ENCODE measurements around the gene PHACTR1. TPM values are rescaled to one million over a fixed set of nuclear protein-coding genes. Genes with fewer than 3 reads are reported as not detected.

PHACTR1 gene
- total RNA-seq, 1 experiment from 2014 or later = 15.5 TPM

- Mint-ChIP-seq H3K36me3 (no peaks in the 10 kb centered on the region; the same call in 1 of the 2 replicates), H3K9me3 (peaks cover 1% of the 10 kb centered on the region; the same call in 1 of the 2 replicates), H3K4me3 (no peak overlapping the region), H3K27me3 (ENCODE audit: low read depth) (no peaks in the 10 kb centered on the region), H3K27ac (no peak overlapping the region; the same call in 1 of the 2 replicates), H3K4me1 (peaks cover 5% of the 10 kb centered on the region)
- CTCF ChIA-PET = no interaction called here
- no peak for ATAC-seq
- TF ChIP-seq TCF7 (CRISPR knock-in tag; IDR thresholded peaks at IDR 0.05; ENCODE audit: low read depth) (no peak), ATF1 (CRISPR knock-in tag; IDR thresholded peaks at IDR 0.05) (no peak), GABPB1 (CRISPR knock-in tag; IDR thresholded peaks at IDR 0.05) (no peak), CREB1 (CRISPR knock-in tag; IDR thresholded peaks at IDR 0.05) (no peak), ZSCAN18 (CRISPR knock-in tag; IDR thresholded peaks at IDR 0.05) (no peak), ZNF219 (CRISPR knock-in tag; IDR thresholded peaks at IDR 0.05; ENCODE audit: borderline replicate concordance) (no peak), ZNF423 (CRISPR knock-in tag; IDR thresholded peaks at IDR 0.05) (no peak), ATF3 (CRISPR knock-in tag; conservative IDR thresholded peaks at IDR 0.05) (no peak)
- TF ChIP-seq, protein P1, sequence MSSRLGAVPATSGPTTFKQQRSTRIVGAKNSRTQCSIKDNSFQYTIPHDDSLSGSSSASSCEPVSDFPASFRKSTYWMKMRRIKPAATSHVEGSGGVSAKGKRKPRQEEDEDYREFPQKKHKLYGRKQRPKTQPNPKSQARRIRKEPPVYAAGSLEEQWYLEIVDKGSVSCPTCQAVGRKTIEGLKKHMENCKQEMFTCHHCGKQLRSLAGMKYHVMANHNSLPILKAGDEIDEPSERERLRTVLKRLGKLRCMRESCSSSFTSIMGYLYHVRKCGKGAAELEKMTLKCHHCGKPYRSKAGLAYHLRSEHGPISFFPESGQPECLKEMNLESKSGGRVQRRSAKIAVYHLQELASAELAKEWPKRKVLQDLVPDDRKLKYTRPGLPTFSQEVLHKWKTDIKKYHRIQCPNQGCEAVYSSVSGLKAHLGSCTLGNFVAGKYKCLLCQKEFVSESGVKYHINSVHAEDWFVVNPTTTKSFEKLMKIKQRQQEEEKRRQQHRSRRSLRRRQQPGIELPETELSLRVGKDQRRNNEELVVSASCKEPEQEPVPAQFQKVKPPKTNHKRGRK (CRISPR knock-in tag; IDR thresholded peaks at IDR 0.05; ENCODE audit: borderline replicate concordance) = no peak
- TF ChIP-seq, protein P2, sequence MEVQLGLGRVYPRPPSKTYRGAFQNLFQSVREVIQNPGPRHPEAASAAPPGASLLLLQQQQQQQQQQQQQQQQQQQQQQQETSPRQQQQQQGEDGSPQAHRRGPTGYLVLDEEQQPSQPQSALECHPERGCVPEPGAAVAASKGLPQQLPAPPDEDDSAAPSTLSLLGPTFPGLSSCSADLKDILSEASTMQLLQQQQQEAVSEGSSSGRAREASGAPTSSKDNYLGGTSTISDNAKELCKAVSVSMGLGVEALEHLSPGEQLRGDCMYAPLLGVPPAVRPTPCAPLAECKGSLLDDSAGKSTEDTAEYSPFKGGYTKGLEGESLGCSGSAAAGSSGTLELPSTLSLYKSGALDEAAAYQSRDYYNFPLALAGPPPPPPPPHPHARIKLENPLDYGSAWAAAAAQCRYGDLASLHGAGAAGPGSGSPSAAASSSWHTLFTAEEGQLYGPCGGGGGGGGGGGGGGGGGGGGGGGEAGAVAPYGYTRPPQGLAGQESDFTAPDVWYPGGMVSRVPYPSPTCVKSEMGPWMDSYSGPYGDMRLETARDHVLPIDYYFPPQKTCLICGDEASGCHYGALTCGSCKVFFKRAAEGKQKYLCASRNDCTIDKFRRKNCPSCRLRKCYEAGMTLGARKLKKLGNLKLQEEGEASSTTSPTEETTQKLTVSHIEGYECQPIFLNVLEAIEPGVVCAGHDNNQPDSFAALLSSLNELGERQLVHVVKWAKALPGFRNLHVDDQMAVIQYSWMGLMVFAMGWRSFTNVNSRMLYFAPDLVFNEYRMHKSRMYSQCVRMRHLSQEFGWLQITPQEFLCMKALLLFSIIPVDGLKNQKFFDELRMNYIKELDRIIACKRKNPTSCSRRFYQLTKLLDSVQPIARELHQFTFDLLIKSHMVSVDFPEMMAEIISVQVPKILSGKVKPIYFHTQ (CRISPR knock-in tag; IDR thresholded peaks at IDR 0.05) = no peak
- TF ChIP-seq, protein P3, sequence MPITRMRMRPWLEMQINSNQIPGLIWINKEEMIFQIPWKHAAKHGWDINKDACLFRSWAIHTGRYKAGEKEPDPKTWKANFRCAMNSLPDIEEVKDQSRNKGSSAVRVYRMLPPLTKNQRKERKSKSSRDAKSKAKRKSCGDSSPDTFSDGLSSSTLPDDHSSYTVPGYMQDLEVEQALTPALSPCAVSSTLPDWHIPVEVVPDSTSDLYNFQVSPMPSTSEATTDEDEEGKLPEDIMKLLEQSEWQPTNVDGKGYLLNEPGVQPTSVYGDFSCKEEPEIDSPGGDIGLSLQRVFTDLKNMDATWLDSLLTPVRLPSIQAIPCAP (CRISPR knock-in tag; IDR thresholded peaks at IDR 0.05) = no peak
- POLR2A ChIA-PET = no interaction called here
- DNase-seq (ENCODE audit: low spot score) = no peak
These were observed 259.8 kb downstream of the PHACTR1 start for GRCh38 chr6:12976366-12976765.

DNA sequence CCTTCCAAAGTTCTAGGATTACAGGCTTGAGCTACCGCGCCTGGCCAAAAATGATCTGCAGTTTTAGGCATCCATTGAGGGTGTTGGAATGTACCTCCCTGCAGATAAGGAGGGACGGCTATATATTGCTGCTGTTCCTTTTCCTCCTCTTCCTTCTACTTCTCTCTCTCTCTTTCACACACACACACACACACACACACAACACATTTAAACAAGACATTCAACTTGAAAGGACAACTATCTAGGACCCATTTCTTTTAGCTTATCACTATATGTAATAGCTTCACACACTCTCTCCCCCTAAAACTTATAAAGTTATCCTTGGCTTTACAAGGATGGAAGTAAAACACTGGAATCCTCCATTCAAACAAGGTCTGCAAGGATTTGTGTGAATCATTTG, 260.6 kb downstream of the PHACTR1 start:
- Mint-ChIP-seq H3K4me3 (no peak overlapping the region), H3K9me3 (peaks cover 8% of the 10 kb centered on the region), H3K27me3 (ENCODE audit: low read depth) (no peaks in the 10 kb centered on the region), H3K36me3 (peaks cover 4% of the 10 kb centered on the region), H3K4me1 (peaks cover under 1% of the 10 kb centered on the region; the same call in 1 of the 2 replicates), H3K27ac (no peak overlapping the region)
- TF ChIP-seq E2F5 (CRISPR knock-in tag; IDR thresholded peaks at IDR 0.05) (no peak), STAT6 (CRISPR knock-in tag; conservative IDR thresholded peaks at IDR 0.05; ENCODE audit: low read depth) (no peak), TCF7 (CRISPR knock-in tag; IDR thresholded peaks at IDR 0.05; ENCODE audit: low read depth) (no peak), KAT7 (CRISPR knock-in tag; IDR thresholded peaks at IDR 0.05; ENCODE audit: borderline replicate concordance) (no peak), CDX4 (CRISPR knock-in tag; IDR thresholded peaks at IDR 0.05; ENCODE audit: borderline replicate concordance) (no peak), USF1 (CRISPR knock-in tag; IDR thresholded peaks at IDR 0.05) (no peak), CREM (CRISPR knock-in tag; IDR thresholded peaks at IDR 0.05) (no peak)
- TF ChIP-seq, protein P4, sequence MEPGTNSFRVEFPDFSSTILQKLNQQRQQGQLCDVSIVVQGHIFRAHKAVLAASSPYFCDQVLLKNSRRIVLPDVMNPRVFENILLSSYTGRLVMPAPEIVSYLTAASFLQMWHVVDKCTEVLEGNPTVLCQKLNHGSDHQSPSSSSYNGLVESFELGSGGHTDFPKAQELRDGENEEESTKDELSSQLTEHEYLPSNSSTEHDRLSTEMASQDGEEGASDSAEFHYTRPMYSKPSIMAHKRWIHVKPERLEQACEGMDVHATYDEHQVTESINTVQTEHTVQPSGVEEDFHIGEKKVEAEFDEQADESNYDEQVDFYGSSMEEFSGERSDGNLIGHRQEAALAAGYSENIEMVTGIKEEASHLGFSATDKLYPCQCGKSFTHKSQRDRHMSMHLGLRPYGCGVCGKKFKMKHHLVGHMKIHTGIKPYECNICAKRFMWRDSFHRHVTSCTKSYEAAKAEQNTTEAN (CRISPR knock-in tag; IDR thresholded peaks at IDR 0.05) = no peak
- TF ChIP-seq, protein P5, sequence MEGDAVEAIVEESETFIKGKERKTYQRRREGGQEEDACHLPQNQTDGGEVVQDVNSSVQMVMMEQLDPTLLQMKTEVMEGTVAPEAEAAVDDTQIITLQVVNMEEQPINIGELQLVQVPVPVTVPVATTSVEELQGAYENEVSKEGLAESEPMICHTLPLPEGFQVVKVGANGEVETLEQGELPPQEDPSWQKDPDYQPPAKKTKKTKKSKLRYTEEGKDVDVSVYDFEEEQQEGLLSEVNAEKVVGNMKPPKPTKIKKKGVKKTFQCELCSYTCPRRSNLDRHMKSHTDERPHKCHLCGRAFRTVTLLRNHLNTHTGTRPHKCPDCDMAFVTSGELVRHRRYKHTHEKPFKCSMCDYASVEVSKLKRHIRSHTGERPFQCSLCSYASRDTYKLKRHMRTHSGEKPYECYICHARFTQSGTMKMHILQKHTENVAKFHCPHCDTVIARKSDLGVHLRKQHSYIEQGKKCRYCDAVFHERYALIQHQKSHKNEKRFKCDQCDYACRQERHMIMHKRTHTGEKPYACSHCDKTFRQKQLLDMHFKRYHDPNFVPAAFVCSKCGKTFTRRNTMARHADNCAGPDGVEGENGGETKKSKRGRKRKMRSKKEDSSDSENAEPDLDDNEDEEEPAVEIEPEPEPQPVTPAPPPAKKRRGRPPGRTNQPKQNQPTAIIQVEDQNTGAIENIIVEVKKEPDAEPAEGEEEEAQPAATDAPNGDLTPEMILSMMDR (IDR thresholded peaks at IDR 0.05) = no peak
- ChIA-PET CTCF (no interaction called here), POLR2A (no interaction called here)
- DNase-seq (ENCODE audit: low spot score) (no peak), ATAC-seq (no peak)

Measured in WTC11 (cell line).